SK-N-SH treated with all-trans-retinoic acid at 6 μM for 48 hours (cell line): ENCODE results near the gene RNF112.

Experiments
- ATAC-seq: fragments of 200-7000 bp; cut with Tn5 transposase; 3 replicates; pipeline ENCODE4 v1.9.1; 2020; ENCODE audit warnings: mild to moderate bottlenecking, moderate library complexity
- BACH2 ChIP-seq: fragments of 250-450 bp; sonication (Bioruptor Pico); IDR thresholded peaks from 2 replicates; pipeline ENCODE4 v1.9.0; 2021; ENCODE audit warnings: mild to moderate bottlenecking, borderline replicate concordance
- CREB5 ChIP-seq: fragments of 250-450 bp; sonication (Bioruptor Pico); IDR thresholded peaks from 2 replicates; pipeline ENCODE4 v1.5.1; 2020; ENCODE audit warnings: low read depth, mild to moderate bottlenecking, moderate library complexity
- CSDC2 ChIP-seq: fragments of 250-450 bp; sonication (Bioruptor Pico); IDR thresholded peaks from 2 replicates; pipeline ENCODE4 v1.5.0; 2020; ENCODE audit warnings: mild to moderate bottlenecking, moderate library complexity
- CSRNP3 ChIP-seq: fragments of 250-450 bp; sonication (Bioruptor Pico); IDR thresholded peaks from 2 replicates; pipeline ENCODE4 v1.5.1; 2021; ENCODE audit warnings: mild to moderate bottlenecking, moderate library complexity
- ESRRG ChIP-seq: fragments of 250-450 bp; sonication (Bioruptor Pico); IDR thresholded peaks from 2 replicates; pipeline ENCODE4 v1.6.1; 2021; ENCODE audit warnings: mild to moderate bottlenecking
- GLIS3 ChIP-seq: fragments of 250-450 bp; sonication (Bioruptor Pico); IDR thresholded peaks from 2 replicates; pipeline ENCODE4 v1.5.0; 2020; ENCODE audit warnings: mild to moderate bottlenecking, moderate library complexity
- ISL1 ChIP-seq: fragments of 250-450 bp; sonication (Bioruptor Pico); IDR thresholded peaks from 2 replicates; pipeline ENCODE4 v2.1.2; 2022; ENCODE audit warnings: mild to moderate bottlenecking, moderate library complexity
- OSR1 ChIP-seq: fragments of 250-450 bp; sonication (Bioruptor Pico); IDR thresholded peaks from 2 replicates; pipeline ENCODE4 v1.8.0; 2022; ENCODE audit warnings: moderate library complexity, mild to moderate bottlenecking, inconsistent platforms
- PATZ1 ChIP-seq: fragments of 250-450 bp; sonication (Bioruptor Pico); IDR thresholded peaks from 2 replicates; pipeline ENCODE4 v1.8.0; 2020; ENCODE audit warnings: mild to moderate bottlenecking, moderate library complexity, borderline replicate concordance
- POU6F1 ChIP-seq: fragments of 250-450 bp; sonication (Bioruptor Pico); IDR thresholded peaks from 2 replicates; pipeline ENCODE4 v1.8.0; 2021; ENCODE audit warnings: low read depth, mild to moderate bottlenecking, moderate library complexity, borderline replicate concordance
- PPARA ChIP-seq: fragments of 250-450 bp; sonication (Bioruptor Pico); IDR thresholded peaks from 2 replicates; pipeline ENCODE4 v1.5.0; 2020; ENCODE audit warnings: mild to moderate bottlenecking, borderline replicate concordance
- RARB ChIP-seq: fragments of 250-450 bp; sonication (Bioruptor Pico); IDR thresholded peaks from 2 replicates; pipeline ENCODE4 v1.8.0; 2021; ENCODE audit warnings: mild to moderate bottlenecking, moderate library complexity
- SNAI2 ChIP-seq: fragments of 250-450 bp; sonication (Bioruptor Pico); IDR thresholded peaks from 2 replicates; pipeline ENCODE4 v1.5.0; 2020; ENCODE audit warnings: mild to moderate bottlenecking, moderate library complexity
- TCF4 ChIP-seq: fragments of 250-450 bp; sonication (Bioruptor Pico); IDR thresholded peaks from 2 replicates; pipeline ENCODE4 v1.8.0; 2021; ENCODE audit warnings: mild to moderate bottlenecking, moderate library complexity, borderline replicate concordance
- TOX ChIP-seq: fragments of 250-450 bp; sonication (Bioruptor Pico); IDR thresholded peaks from 2 replicates; pipeline ENCODE4 v1.8.0; 2021; ENCODE audit warnings: mild to moderate bottlenecking, moderate library complexity, borderline replicate concordance
- ZC3H10 ChIP-seq: fragments of 250-450 bp; sonication (Bioruptor Pico); IDR thresholded peaks from 2 replicates; pipeline ENCODE4 v1.5.1; 2021; ENCODE audit warnings: mild to moderate bottlenecking, moderate library complexity
- ZFP3 ChIP-seq: fragments of 250-450 bp; sonication (Bioruptor Pico); IDR thresholded peaks from 2 replicates; pipeline ENCODE4 v1.5.0; 2020; ENCODE audit warnings: mild to moderate bottlenecking, moderate library complexity
- ZFP30 ChIP-seq: fragments of 450-650 bp; formaldehyde crosslinking; IDR thresholded peaks from 2 replicates; pipeline ENCODE4 v1.5.0; 2022; ENCODE audit warnings: mild to moderate bottlenecking, moderate library complexity
- ZNF565 ChIP-seq: fragments of 450-650 bp; formaldehyde crosslinking; conservative IDR thresholded peaks from 2 replicates; pipeline ENCODE4 v1.5.0; 2020; ENCODE audit warnings: low read depth, mild to moderate bottlenecking, moderate library complexity
- ZNF70 ChIP-seq: fragments of 450-650 bp; formaldehyde crosslinking; IDR thresholded peaks from 2 replicates; pipeline ENCODE4 v1.5.0; 2020; ENCODE audit warnings: mild to moderate bottlenecking, moderate library complexity
- ZNF8 ChIP-seq: fragments of 450-650 bp; formaldehyde crosslinking; IDR thresholded peaks from 2 replicates; pipeline ENCODE4 v1.5.0; 2020; ENCODE audit warnings: mild to moderate bottlenecking, moderate library complexity

Gene RNF112

GRCh38 chr17:19388791-19389785, 21.9 kb upstream of the RNF112 start:
- no peak for TF ChIP-seq ZFP30 (CRISPR knock-in tag)
- TF ChIP-seq ESRRG (CRISPR knock-in tag): no peak
- no peak for TF ChIP-seq ZNF70
- TF ChIP-seq RARB (CRISPR knock-in tag): no peak
- TF ChIP-seq PATZ1 (CRISPR knock-in tag): no peak
- no peak for TF ChIP-seq CSRNP3 (CRISPR knock-in tag)
- TF ChIP-seq ZNF565 (CRISPR knock-in tag): no peak
- no peak for TF ChIP-seq ZFP3 (CRISPR knock-in tag)
- no peak for ATAC-seq

GRCh38 chr17:19390951-19391350, 20.1 kb upstream of the RNF112 start:
- no peak for ATAC-seq
- TF ChIP-seq ZFP3 (CRISPR knock-in tag): no peak
- TF ChIP-seq GLIS3 (CRISPR knock-in tag): no peak
- no peak for TF ChIP-seq CREB5 (CRISPR knock-in tag)
- TF ChIP-seq, all 23 proteins: peak for 0

GRCh38 chr17:19391432-19391831, 19.6 kb upstream of the RNF112 start:
- TF ChIP-seq TCF4 (CRISPR knock-in tag) (no peak), ESRRG (CRISPR knock-in tag) (no peak), ISL1 (CRISPR knock-in tag) (no peak), TOX (CRISPR knock-in tag) (no peak), SNAI2 (no peak), ZNF565 (CRISPR knock-in tag) (no peak), ZC3H10 (no peak), POU6F1 (CRISPR knock-in tag) (no peak), ZFP3 (CRISPR knock-in tag) (no peak), ZNF70 (no peak), BACH2 (CRISPR knock-in tag) (no peak), CSRNP3 (CRISPR knock-in tag) (no peak), RARB (CRISPR knock-in tag) (no peak), ZFP30 (CRISPR knock-in tag) (no peak), OSR1 (CRISPR knock-in tag) (no peak), ZNF8 (CRISPR knock-in tag) (no peak), PPARA (CRISPR knock-in tag) (no peak), PATZ1 (CRISPR knock-in tag) (no peak), GLIS3 (CRISPR knock-in tag) (no peak), CSDC2 (no peak)
- ATAC-seq: no peak
